Measurements from ENCODE around the gene NUCB2. TPM values are rescaled to one million over a fixed set of nuclear protein-coding genes. Genes with fewer than 3 reads are reported as not detected.

The NUCB2 gene
- polyA plus RNA-seq, 1 of the 3 experiments (the other 2 are of a cell fraction) = 25.0 TPM

- TF ChIP-seq TEAD4 (IDR thresholded peaks at IDR 0.05; ENCODE audit: borderline replicate concordance, insufficient read depth) (no peak), GATA2 (CRISPR knock-in tag; IDR thresholded peaks at IDR 0.05) (no peak), EZH2phosphoT487 (IDR thresholded peaks at IDR 0.05; ENCODE audit: borderline replicate concordance, low read depth) (no peak), MXI1 (IDR thresholded peaks at IDR 0.05; ENCODE audit: low read depth, low read length) (no peak), GABPA (IDR thresholded peaks at IDR 0.05; ENCODE audit: low read depth) (no peak)
Observed at GRCh38 chr11:17298302-17298701, 21.8 kb downstream of the NUCB2 start (continued).

GRCh38 chr11:17300372-17300771, 23.8 kb downstream of the NUCB2 start:
- Histone ChIP-seq H3F3A (replicated peaks; ENCODE audit: insufficient read depth) (peaks cover 4% of the 10 kb centered on the region), H3K4me3 (ENCODE audit: low read depth in 2 of 2, low read length in 1 of 2) (no peak overlapping the region), H3K9me2 (no peaks in the 10 kb centered on the region), H3K4me2 (no peak overlapping the region), H3K9ac (no peak overlapping the region), H3K36me3 (replicated peaks in 1 of 2; ENCODE audit: control insufficient read depth in 1 of 2, insufficient read depth in 2 of 2, low read length in 1 of 2) (peaks cover 4 to 17% of the 10 kb centered on the region in 2 experiments), H4K20me1 (ENCODE audit: insufficient read depth) (no peaks in the 10 kb centered on the region), H3K4me1 (ENCODE audit: control insufficient read depth in 1 of 2, insufficient read depth in 2 of 2, low read depth in 1 of 2, low read length in 1 of 2) (no peaks in the 10 kb centered on the region), H3K79me2 (ENCODE audit: insufficient read depth) (no peaks in the 10 kb centered on the region), H3K27me3 (ENCODE audit: insufficient read depth) (no peaks in the 10 kb centered on the region), H2AFZ (ENCODE audit: low read depth) (no peak overlapping the region), H3K27ac (ENCODE audit: low read depth in 2 of 2, low read length in 1 of 2) (no peak overlapping the region), H3K9me3 (no peaks in the 10 kb centered on the region)
- POLR2A ChIA-PET = no interaction called here
- no peak for DNase-seq
- CTCF ChIA-PET = no interaction called here
- WGBS (ENCODE audit: low lambda C conversion rate) = 95% methylated on average over 4 of the region's 4 CpGs
- TF ChIP-seq RAD21 (IDR thresholded peaks at IDR 0.05; ENCODE audit: low read length) (no peak), NFIC (IDR thresholded peaks at IDR 0.05; ENCODE audit: borderline replicate concordance) (no peak), EZH2phosphoT487 (IDR thresholded peaks at IDR 0.05; ENCODE audit: borderline replicate concordance, low read depth) (no peak), ELF1 (IDR thresholded peaks at IDR 0.05) (no peak), MXI1 (IDR thresholded peaks at IDR 0.05; ENCODE audit: low read depth, low read length) (no peak), CHD2 (IDR thresholded peaks at IDR 0.05; ENCODE audit: low read length, partially characterized antibody) (no peak), POLR2AphosphoS5 (IDR thresholded peaks at IDR 0.05; ENCODE audit: low read depth, low read length) (no peak), TEAD4 (IDR thresholded peaks at IDR 0.05; ENCODE audit: borderline replicate concordance, insufficient read depth) (no peak), EP300 (IDR thresholded peaks at IDR 0.05; ENCODE audit: borderline replicate concordance in 1 of 2, low read depth in 1 of 2, low read length in 1 of 2) (no peak), TAF1 (IDR thresholded peaks at IDR 0.05; ENCODE audit: borderline replicate concordance, low read depth, low read length) (no peak), FOSL2 (IDR thresholded peaks at IDR 0.05; ENCODE audit: borderline replicate concordance, low read depth) (no peak), JUND (IDR thresholded peaks at IDR 0.05) (no peak), SIN3A (IDR thresholded peaks at IDR 0.05; ENCODE audit: borderline replicate concordance, low read depth, low read length) (no peak), NRF1 (IDR thresholded peaks at IDR 0.05; ENCODE audit: low read depth, low read length) (no peak)
- TF ChIP-seq, protein P1, sequence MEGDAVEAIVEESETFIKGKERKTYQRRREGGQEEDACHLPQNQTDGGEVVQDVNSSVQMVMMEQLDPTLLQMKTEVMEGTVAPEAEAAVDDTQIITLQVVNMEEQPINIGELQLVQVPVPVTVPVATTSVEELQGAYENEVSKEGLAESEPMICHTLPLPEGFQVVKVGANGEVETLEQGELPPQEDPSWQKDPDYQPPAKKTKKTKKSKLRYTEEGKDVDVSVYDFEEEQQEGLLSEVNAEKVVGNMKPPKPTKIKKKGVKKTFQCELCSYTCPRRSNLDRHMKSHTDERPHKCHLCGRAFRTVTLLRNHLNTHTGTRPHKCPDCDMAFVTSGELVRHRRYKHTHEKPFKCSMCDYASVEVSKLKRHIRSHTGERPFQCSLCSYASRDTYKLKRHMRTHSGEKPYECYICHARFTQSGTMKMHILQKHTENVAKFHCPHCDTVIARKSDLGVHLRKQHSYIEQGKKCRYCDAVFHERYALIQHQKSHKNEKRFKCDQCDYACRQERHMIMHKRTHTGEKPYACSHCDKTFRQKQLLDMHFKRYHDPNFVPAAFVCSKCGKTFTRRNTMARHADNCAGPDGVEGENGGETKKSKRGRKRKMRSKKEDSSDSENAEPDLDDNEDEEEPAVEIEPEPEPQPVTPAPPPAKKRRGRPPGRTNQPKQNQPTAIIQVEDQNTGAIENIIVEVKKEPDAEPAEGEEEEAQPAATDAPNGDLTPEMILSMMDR (IDR thresholded peaks at IDR 0.05) = no peak
- TF ChIP-seq, protein P2, sequence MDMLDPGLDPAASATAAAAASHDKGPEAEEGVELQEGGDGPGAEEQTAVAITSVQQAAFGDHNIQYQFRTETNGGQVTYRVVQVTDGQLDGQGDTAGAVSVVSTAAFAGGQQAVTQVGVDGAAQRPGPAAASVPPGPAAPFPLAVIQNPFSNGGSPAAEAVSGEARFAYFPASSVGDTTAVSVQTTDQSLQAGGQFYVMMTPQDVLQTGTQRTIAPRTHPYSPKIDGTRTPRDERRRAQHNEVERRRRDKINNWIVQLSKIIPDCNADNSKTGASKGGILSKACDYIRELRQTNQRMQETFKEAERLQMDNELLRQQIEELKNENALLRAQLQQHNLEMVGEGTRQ (IDR thresholded peaks at IDR 0.05; ENCODE audit: borderline replicate concordance, low read depth, low read length) = no peak
- TF ChIP-seq, protein P3, sequence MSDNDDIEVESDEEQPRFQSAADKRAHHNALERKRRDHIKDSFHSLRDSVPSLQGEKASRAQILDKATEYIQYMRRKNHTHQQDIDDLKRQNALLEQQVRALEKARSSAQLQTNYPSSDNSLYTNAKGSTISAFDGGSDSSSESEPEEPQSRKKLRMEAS (IDR thresholded peaks at IDR 0.05; ENCODE audit: low read depth) = no peak

Data from SK-N-SH (cell line).